HG03280 (cell line): ENCODE measurements around the gene EPHB6.
A peak's percentile ranks its signal among the peaks of the same experiment; 100 is the strongest.

Experiments used
- ATAC-seq: cut with Tn5 transposase; IDR thresholded peaks from one replicate; pipeline ENCODE4 v1.9.1; 2021; ENCODE audit warnings: mild to moderate bottlenecking, moderate library complexity; ENCODE audit not compliant: unreplicated experiment

Gene EPHB6

DNA sequence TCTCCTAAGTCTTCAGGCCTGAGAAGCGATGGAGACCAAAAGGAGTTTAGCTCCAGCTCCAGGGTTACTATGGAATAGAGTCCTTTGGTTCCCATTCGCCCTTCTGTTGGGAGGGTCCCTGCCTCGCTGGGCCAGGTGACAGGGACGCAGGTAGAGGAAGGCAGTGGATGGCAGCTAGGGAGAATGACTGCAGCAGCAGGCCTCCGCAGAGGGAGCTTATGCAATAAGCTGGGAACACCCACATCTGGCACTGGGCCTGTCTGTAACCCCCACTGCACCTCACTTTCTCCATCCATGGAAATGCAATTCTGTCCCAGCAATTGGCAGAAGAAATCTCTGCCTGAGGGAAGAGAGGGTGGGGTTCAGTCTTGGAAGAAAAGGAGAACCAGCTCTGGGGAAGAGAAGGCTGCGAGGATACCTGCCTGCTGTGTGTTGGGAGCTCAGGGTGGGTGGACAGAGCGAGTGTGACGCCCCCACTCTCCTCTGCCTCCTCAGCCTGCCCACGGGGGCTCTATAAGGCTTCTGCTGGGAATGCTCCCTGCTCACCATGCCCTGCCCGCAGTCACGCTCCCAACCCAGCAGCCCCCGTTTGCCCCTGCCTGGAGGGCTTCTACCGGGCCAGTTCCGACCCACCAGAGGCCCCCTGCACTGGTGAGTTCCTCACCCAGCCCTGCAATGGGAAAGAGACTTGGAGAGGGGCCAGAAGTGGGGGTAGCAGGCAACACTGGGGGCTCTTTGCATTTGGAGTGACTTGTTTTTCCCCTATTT, 10.3 kb downstream of the EPHB6 start:
- no peak for ATAC-seq

- no peak for ATAC-seq
Observed at GRCh38 chr7:142865766-142866165, 10.9 kb downstream of the EPHB6 start.

GRCh38 chr7:142866361-142867096, 11.7 kb downstream of the EPHB6 start:
- ATAC-seq, result no peak

GRCh38 chr7:142867097-142867378, 12.2 kb downstream of the EPHB6 start:
- no peak for ATAC-seq

GRCh38 chr7:142867398-142868187, 12.7 kb downstream of the EPHB6 start:
- ATAC-seq, result no peak

- no peak for ATAC-seq
Observed at GRCh38 chr7:142868188-142868985, 13.5 kb downstream of the EPHB6 start.

DNA sequence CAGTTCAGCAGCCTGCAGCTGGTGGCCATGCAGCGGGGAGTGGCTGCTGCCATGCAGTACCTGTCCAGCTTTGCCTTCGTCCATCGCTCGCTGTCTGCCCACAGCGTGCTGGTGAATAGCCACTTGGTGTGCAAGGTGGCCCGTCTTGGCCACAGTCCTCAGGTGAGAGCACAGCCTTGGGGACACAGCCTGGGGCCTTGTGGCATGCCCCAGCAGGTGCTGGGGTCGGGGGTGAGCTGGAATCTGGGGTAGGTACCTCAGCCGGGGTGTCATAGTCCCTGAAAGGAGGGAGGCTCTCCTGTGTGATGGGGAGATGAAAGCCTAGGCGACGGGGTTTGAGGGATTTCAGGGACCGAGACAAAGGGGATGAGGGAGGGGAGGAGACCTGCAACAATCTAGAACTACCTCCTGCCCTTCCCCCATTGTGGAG, 14.1 kb downstream of the EPHB6 start:
- no peak for ATAC-seq

DNA sequence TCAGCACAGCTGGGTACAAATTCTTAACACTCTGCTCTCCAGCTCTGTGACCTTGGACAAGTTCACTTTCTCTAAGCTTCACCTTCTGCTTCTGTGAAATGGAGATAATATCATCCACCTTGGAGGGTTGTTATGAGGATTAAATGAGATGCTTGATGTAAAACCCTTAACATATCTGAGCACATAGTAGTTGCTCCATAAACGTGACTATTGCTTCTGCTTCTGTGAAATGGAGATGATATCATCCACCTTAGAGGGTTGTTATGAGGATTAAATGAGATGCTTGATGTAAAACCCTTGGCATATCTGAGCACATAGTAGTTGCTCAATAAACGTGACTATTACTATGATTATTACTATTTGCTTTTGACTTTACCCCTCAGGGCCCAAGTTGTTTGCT, 14.6 kb downstream of the EPHB6 start:
- no peak for ATAC-seq

GRCh38 chr7:142870147-142870559, 15.3 kb downstream of the EPHB6 start:
- no peak for ATAC-seq

DNA sequence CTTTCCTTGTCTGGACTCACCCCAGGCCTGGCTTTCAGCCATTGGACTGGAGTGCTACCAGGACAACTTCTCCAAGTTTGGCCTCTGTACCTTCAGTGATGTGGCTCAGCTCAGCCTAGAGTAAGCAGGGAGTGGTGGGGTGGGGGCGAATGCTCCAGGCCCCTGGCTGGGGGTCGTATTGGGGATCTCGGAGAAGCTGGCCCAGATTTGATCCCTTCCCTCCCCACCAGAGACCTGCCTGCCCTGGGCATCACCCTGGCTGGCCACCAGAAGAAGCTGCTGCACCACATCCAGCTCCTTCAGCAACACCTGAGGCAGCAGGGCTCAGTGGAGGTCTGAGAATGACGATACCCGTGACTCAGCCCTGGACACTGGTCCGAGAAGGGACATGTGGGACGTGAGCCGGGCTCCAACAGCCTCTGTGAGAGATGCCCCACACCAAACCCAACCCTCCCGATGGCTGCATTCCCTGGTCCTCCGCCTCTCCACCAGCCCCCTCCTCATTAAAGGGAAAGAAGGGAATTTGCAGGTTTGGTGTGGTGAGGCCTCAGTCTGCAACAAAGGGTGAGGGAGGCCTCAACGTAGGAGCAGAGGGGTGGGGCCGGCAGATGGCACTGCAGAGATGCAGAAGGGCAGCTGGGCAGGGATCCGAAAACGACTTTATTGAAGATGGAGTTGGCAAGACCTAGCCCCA, 15.8 kb downstream of the EPHB6 start:
- no peak for ATAC-seq

- no peak for ATAC-seq
Observed at GRCh38 chr7:142871260-142872105, 16.6 kb downstream of the EPHB6 start.

DNA sequence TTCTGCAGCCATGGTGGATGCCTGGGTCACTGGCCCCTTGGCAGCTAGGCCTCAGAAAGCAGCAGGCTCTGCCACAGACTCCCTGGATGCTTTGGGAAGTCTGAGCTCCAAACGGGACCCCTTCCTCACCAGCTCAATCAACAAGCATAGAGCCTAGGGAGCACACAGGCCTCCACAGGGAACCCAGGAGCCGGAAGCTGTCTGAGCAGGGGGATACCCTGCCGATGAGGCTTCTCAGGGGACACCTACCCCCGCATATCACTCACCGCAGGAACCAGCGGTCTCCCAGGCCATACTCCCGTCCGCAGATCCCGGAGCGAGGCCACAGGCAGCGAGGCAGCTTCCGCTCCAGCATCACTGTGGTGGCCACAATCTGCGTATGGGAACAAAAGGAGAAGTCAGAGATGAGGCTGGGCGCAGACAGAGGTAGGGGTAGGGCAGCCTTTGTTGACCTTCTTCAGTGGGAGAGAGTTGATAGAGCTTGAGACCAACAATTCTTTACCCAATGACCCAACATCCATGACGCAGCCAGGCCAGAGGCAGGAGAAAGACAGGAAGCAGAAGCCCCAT, 17.3 kb downstream of the EPHB6 start:
- no peak for ATAC-seq

GRCh38 chr7:142873281-142873784, 18.5 kb downstream of the EPHB6 start:
- ATAC-seq, result peak; percentile 87

- no peak for ATAC-seq
Observed at GRCh38 chr7:142873871-142874270, 19.0 kb downstream of the EPHB6 start.

DNA sequence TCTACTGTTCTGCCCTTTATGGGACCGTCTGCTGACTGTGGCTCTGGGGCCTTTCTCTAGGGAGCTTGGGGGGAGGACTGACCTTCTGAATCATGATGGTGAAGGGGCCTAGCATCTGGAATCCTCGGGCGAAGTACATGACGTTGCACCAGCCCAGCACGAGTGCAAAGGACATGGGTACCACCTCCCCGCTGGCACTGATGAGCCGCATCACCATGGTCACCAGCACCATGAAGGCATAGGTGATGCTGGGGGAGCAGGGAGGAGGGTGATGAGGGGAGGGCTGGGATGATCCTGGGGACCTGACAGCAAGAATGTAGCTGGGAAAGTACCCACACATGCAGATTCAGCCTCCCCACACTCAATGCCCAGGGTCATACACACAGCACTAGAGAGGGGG, 19.5 kb downstream of the EPHB6 start:
- no peak for ATAC-seq

DNA sequence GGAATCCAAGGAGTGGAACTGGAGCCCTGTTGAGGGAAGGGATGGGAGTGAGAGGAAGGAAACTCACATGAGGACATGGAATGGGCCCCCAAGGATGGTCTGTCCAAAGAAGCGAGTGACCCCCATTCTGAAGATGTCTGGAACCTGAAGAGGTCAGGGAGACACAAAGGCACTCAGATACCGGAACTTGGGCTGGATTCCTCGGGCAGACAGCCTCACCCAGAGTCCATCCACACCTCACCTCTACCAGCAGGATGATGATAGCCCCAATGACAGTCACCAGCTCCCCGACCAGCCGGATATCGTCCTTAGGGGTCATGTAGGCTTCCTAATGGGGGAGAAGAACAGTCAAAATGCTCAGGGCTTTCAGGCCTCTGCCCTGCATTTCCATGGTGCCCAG, 20.0 kb downstream of the EPHB6 start:
- no peak for ATAC-seq

GRCh38 chr7:142875456-142875855, 20.6 kb downstream of the EPHB6 start:
- no peak for ATAC-seq

DNA sequence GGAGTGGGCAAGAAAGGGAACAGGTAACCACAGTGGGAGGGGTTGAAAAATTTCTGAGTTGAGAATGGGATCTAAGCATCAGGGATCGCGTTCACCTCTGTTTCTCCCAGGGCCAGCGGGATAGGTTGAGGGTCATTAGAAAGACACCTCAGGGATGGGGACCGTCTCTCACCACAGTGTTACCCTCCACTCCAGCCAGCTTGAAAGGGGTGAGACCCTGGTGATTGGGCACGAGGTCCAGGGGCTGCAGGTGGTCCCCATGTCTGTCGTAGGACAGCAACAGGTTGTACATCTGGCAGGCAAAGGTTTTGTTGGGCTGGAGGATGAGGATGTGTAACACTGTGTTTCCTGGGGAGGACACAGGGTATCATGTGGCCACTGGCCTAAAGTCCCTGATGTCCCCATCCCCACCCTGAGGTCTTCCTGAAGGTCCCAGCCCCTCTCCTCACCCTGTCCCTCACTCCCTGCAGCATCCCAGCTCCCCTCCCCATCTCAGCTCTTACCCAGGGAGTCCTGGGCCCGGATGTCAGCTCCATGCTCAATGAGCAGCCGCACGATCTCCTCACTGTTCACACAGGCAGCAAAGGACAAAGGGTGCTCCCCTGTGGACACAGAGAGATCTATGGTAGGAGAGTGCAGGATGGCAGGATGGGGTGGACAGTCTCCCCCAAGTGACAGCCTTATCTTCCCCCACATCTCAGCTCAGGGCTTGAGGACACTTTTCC, 21.5 kb downstream of the EPHB6 start:
- ATAC-seq, result no peak
